Esophagus muscularis mucosa (tissue), 4 donors: Measurements from ENCODE around the gene HOXA11. TPM values are rescaled to one million over a fixed set of nuclear protein-coding genes. Genes with fewer than 3 reads are reported as not detected.

Source experiments
- DNase-seq: peaks from one replicate; pipeline ENCODE4 v3.0.0-alpha.2; 2017; ENCODE audit errors: extremely low spot score
- H3K27ac ChIP-seq, 4 donors: fragments of 200-600 bp; sonication (generic); replicated peaks in 1 of 4; 1 replicate in 3 of 4; 2 replicates in 1 of 4; pipeline ENCODE4 v1.5.1; 2016 to 2019; ENCODE audit warnings: mild to moderate bottlenecking in 1 of 4
- H3K27me3 ChIP-seq, 4 donors: fragments of 200-600 bp; sonication (generic); one replicate each; pipeline versions ENCODE4 v1.5.1 to v1.6.0; 2016 to 2019
- H3K36me3 ChIP-seq, 4 donors: fragments of 200-600 bp; sonication (generic); one replicate each; pipeline ENCODE4 v1.5.1; 2016 to 2019
- H3K4me1 ChIP-seq, 4 donors: fragments of 200-600 bp; sonication (generic); one replicate each; pipeline ENCODE4 v1.5.1; 2016 to 2019
- H3K4me3 ChIP-seq, 4 donors: fragments of 200-600 bp; sonication (generic); 1 replicate in 2 of 4; 2 replicates in 2 of 4; pipeline ENCODE4 v1.5.1; 2016 to 2019; ENCODE audit warnings: mild to moderate bottlenecking in 4 of 4, moderate library complexity in 1 of 4
- H3K9me3 ChIP-seq, 4 donors: fragments of 200-600 bp; sonication (generic); 1 replicate in 3 of 4; 2 replicates in 1 of 4; pipeline ENCODE4 v1.5.1; 2016 to 2019
- EP300 ChIP-seq: sonication (generic); formaldehyde crosslinking; IDR thresholded peaks from one replicate; pipeline ENCODE4 v1.6.1; 2017; ENCODE audit warnings: antibody characterized with exemption
- POLR2A ChIP-seq: fragments of 450-650 bp; IDR thresholded peaks from one replicate; pipeline ENCODE4 v1.6.1; 2017; ENCODE audit warnings: antibody characterized with exemption, moderate library complexity, mild to moderate bottlenecking, low read depth
- POLR2AphosphoS5 ChIP-seq, 2 donors: sonication (generic); formaldehyde crosslinking; IDR thresholded peaks; one replicate each; pipeline ENCODE4 v1.6.1; 2017; ENCODE audit warnings: antibody characterized with exemption in 2 of 2
- WGBS: methylation state at CpG from one replicate; pipeline ENCODE4 v1.1.5; 2018; 5-methylcytosine and 5-hydroxymethylcytosine counted together
- intact Hi-C: fragments of 100-400 bp; cut with DNase I; formaldehyde crosslinking; loops from one replicate; pipeline ENCODE4 v1.15.1; 2023
- total RNA-seq, 4 donors: library from RNA; depleted of rRNA; stranded (reverse); fragments of >200 nt; gene quantifications; one replicate each; pipeline versions ENCODE4 v1.1.0 to v1.2.1, GENCODE V29; 2016
- TF ChIP-seq, protein P1 (sequence below), 3 experiments: fragments of 200-600 bp in 2 of 3; fragments of 450-650 bp in 1 of 3; sonication (generic) in 2 of 3; IDR thresholded peaks; one replicate each; pipeline ENCODE4 v1.5.1; 2017 to 2019; ENCODE audit warnings: antibody characterized with exemption in 3 of 3, mild to moderate bottlenecking in 2 of 3, moderate library complexity in 1 of 3

The HOXA11 gene
- total RNA-seq, 4 donors from 2014 or later = not detected

DNA sequence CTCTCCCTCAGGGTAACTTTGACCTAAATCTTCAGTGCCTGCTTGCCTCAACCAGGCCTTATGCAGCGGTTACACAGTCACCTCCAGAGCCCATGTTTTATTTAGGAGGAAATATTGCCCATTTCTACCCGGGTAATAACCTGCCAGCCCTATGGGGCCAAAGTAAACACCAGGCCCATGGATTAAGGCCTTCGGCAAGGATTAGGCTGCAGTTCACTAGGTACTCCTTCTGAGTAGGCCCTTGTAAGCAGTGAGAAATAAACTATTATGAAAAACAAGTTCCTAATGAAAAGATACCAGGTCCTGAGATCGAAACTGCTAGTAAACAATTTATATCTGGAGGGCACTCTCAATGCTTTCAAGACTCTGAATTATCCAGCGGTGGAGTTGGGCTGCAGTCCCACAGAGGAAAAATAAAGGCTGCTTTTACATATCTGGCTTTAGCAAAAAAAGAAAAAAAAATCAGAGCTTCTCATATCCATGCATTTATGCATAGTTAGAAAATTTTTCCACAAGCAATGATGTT is 7.2 kb downstream of the HOXA11 start:
- Histone ChIP-seq H3K9me3 (no peaks in the 10 kb centered on the region), H3K4me3 (no peak overlapping the region), H3K36me3 (no peaks in the 10 kb centered on the region), H3K4me1 (peaks cover 24 to 44% (median 31%) of the 10 kb centered on the region in 4 donors), H3K27ac (no peak overlapping the region), H3K27me3 (peaks cover 31 to 100% (median 92%) of the 10 kb centered on the region in 4 donors)
- TF ChIP-seq POLR2AphosphoS5 (IDR thresholded peaks at IDR 0.05) (no peak), EP300 (no peak), POLR2A (no peak)
- TF ChIP-seq, protein P1, sequence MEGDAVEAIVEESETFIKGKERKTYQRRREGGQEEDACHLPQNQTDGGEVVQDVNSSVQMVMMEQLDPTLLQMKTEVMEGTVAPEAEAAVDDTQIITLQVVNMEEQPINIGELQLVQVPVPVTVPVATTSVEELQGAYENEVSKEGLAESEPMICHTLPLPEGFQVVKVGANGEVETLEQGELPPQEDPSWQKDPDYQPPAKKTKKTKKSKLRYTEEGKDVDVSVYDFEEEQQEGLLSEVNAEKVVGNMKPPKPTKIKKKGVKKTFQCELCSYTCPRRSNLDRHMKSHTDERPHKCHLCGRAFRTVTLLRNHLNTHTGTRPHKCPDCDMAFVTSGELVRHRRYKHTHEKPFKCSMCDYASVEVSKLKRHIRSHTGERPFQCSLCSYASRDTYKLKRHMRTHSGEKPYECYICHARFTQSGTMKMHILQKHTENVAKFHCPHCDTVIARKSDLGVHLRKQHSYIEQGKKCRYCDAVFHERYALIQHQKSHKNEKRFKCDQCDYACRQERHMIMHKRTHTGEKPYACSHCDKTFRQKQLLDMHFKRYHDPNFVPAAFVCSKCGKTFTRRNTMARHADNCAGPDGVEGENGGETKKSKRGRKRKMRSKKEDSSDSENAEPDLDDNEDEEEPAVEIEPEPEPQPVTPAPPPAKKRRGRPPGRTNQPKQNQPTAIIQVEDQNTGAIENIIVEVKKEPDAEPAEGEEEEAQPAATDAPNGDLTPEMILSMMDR (IDR thresholded peaks at IDR 0.05) = no peak
- intact Hi-C loops = no loop called here
- no peak for DNase-seq
- WGBS = 96% methylated on average over 5 of the region's 5 CpGs

DNA sequence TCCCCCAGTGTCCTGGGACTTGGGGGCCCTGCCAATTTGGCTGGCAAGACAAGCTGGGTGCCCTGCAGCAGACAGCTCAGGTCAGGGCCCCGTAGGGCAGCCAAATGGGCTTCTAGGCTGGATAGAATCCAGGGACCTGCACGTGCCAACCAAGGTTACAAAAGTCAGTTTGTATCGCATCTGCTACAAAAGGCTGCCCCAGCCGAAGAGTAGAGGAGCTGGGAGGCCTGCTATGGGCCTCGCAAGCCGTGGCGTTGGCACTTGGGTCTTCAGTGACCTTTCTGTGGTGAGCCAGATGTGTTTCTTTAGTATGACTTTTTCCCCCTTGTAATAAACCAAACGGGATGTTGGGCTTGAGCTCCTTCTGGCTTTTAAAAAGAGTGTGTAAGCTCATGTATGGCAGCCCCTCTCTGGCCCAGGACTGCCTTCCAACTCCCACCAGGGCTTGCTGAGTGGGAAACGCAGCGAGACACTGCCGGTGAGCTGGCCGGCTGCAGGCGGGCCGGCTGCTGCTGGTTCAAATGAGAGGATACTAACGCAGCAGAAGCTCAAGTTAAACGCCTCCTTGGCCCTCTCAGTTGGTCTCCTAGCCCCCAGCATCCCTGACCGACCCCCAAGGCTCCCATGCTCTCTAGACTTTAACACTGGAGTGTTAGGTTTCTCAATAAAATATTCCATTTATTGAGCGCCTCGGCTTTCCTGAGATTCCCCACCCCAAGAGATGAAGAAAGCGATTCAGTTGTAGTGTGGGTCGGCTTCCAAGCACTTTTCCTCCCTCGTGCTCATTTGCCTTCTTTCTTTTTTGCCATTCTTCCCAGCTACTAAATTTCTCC is 7.9 kb downstream of the HOXA11 start:
- no peak for TF ChIP-seq EP300
- TF ChIP-seq POLR2A = no peak
- TF ChIP-seq, protein P1 (IDR thresholded peaks at IDR 0.05) = no peak
- no peak for TF ChIP-seq POLR2AphosphoS5 (IDR thresholded peaks at IDR 0.05)
- no peak overlapping the region for H3K27ac ChIP-seq
- H3K4me3 ChIP-seq = no peak overlapping the region
- H3K9me3 ChIP-seq = no peaks in the 10 kb centered on the region
- H3K27me3 ChIP-seq = peaks cover 31 to 100% (median 92%) of the 10 kb centered on the region in 4 donors
- peaks cover 27 to 44% (median 37%) of the 10 kb centered on the region in 4 donors for H3K4me1 ChIP-seq
- DNase-seq = no peak
- H3K36me3 ChIP-seq = no peaks in the 10 kb centered on the region
- intact Hi-C loops = no loop called here
- 83% methylated on average over 16 of the region's 22 CpGs for WGBS

DNA sequence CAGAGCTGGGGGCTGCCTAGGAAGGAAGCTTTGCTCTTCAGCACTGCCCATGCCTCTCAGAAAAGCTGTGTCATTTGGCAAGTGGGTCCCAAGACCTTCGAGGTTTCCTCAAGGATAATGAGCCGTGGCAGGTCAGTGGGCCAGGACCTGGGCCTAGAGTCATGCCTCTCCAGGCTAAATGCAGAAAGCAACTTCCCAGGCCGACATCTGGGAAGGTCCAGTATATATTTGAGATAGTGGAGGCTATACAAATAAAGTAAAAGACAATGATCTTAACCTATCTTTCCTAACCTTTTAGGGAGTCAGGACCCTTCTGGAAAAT is 8.5 kb downstream of the HOXA11 start:
- Histone ChIP-seq H3K27ac (no peak overlapping the region), H3K4me3 (no peak overlapping the region), H3K4me1 (peaks cover 27 to 51% (median 43%) of the 10 kb centered on the region in 4 donors), H3K27me3 (peaks cover 31 to 100% (median 93%) of the 10 kb centered on the region in 4 donors), H3K9me3 (no peaks in the 10 kb centered on the region), H3K36me3 (no peaks in the 10 kb centered on the region)
- 93% methylated on average over 2 of the region's 3 CpGs for WGBS
- intact Hi-C loops = no loop called here
- DNase-seq = no peak
- TF ChIP-seq POLR2A = no peak
- no peak for TF ChIP-seq EP300
- TF ChIP-seq POLR2AphosphoS5 (IDR thresholded peaks at IDR 0.05) = no peak
- TF ChIP-seq, protein P1 (IDR thresholded peaks at IDR 0.05) = no peak

DNA sequence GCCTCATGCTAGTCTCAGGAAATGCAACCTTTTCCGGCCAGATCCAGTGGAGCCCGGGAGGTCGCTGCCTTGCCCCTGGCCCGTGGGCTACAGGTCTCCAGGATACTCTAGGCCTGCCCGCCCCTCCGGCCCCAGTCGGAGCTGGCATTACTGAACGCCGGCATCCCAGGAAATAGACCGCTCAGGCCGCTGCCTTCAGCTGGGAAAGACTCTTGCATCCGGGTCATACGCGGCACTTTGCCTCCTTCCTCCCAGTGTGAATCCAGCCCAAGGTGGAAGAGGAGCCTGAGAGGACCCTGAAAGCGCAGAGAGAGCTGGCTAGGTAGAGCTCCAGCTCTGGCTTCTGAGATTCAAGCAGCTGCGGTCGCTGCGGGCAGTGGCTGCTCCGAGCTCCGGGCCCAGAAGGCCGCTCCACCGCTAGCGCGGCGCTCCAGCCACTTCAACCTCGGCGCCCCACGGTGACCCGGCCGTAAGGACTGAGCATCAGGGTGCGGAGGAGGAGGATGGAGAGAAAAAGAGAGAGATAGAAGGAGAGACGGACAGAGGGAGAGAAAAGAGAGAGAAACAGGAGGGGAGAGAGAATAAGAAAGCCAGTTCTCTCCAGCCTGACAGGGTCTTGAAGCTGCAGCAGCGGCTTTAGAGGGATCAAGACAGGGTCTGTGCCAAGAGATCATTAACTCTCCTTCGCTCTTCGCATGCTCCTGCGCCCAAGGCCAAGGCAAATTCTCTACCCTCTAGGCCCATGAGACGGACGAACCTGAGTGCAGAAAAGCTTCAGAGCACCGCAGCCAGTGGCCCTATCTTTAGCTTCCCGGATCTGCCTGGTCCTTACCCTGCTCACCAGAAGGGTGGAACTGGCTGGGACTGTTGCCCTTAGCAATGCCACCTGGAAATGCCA is 9.2 kb downstream of the HOXA11 start:
- 60% methylated on average over 26 of the region's 40 CpGs for WGBS
- Histone ChIP-seq H3K4me3 (no peak overlapping the region), H3K36me3 (no peaks in the 10 kb centered on the region), H3K4me1 (peaks cover 27 to 53% (median 43%) of the 10 kb centered on the region in 4 donors), H3K27me3 (peaks cover 31 to 100% (median 95%) of the 10 kb centered on the region in 4 donors), H3K9me3 (no peaks in the 10 kb centered on the region), H3K27ac (no peak overlapping the region)
- intact Hi-C loops = no loop called here
- TF ChIP-seq EP300 (no peak), POLR2A (no peak), POLR2AphosphoS5 (IDR thresholded peaks at IDR 0.05) (no peak)
- TF ChIP-seq, protein P1 (IDR thresholded peaks at IDR 0.05) = no peak
- no peak for DNase-seq
